HUES6 (cell line): ENCODE results near the gene APOA5.

Experiments used
- H3K27ac ChIP-seq: 2 replicates; pipeline ENCODE4 v1.7.0; 2013; ENCODE audit warnings: low read depth, mild to moderate bottlenecking, low read length, inconsistent platforms
- H3K27me3 ChIP-seq: 2 replicates; pipeline ENCODE4 v1.6.1; 2013; ENCODE audit warnings: low read length; ENCODE audit not compliant: control insufficient read depth, insufficient read depth
- H3K36me3 ChIP-seq: 2 replicates; pipeline ENCODE4 v1.6.1; 2013; ENCODE audit warnings: low read length; ENCODE audit not compliant: control insufficient read depth, insufficient read depth
- H3K4me1 ChIP-seq: 2 replicates; pipeline ENCODE4 v1.6.1; 2013; ENCODE audit warnings: low read length; ENCODE audit not compliant: control insufficient read depth, insufficient read depth
- H3K4me3 ChIP-seq: 2 replicates; pipeline ENCODE4 v1.5.1; 2013; ENCODE audit warnings: low read depth, low read length
- H3K9ac ChIP-seq: one replicate; pipeline ENCODE4 v1.6.1; 2013; ENCODE audit warnings: mild to moderate bottlenecking, low read length
- H3K9me3 ChIP-seq: 2 replicates; pipeline ENCODE4 v1.6.1; 2013; ENCODE audit warnings: low read depth, low read length; ENCODE audit not compliant: control insufficient read depth, insufficient read depth

APOA5 gene

DNA sequence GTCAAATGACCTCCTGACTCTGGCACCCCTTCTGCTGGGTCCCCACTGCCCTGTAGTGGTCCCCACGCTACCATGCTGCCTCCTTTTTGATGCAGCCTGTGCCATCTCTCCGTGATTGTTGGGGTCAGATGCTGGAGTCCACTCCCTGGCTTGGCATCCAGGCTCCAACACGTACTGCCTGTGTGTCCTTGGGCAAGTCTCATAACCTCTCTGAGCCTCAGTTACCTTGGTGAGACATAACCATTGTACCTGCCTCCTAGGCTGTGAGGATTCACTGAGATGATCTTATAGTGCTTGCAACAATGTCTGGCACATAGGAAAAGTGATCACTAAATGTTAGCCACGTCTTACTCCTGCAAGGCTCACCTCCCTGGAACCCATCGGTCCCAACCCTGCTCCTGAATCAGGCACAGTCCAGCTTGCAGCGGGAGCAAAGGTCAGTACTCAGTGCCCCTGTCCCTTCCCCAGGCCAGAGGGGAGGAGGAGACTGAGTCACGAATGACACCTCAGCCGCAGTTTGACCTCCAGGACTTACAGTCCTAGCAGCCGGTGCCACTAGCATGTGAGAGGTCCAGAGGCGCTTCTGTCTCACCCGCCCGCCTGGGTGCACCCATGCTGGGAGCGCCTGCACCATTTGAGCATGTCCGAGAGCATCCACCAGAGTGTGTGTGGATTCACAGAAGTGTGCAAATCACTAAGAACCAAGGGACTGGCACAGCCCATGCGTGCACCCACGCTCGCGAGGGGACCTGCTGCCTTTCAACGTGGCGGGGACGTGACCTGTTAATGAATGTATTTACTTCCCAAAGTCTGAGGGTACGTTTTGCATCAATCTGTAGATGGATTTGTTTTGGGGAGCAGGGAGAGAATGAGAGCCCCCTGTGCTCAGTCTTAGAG is 34.4 kb upstream of the APOA5 start:
- H3K4me1 ChIP-seq, result peaks cover 16% of the 10 kb centered on the region; the same call in 1 of the 2 replicates
- H3K27ac ChIP-seq, result no peak overlapping the region
- no peak overlapping the region for H3K4me3 ChIP-seq
- H3K9ac ChIP-seq, result no peak overlapping the region
- no peaks in the 10 kb centered on the region; the same call in 1 of the 2 replicates for H3K27me3 ChIP-seq
- no peaks in the 10 kb centered on the region for H3K9me3 ChIP-seq
- no peaks in the 10 kb centered on the region for H3K36me3 ChIP-seq

DNA sequence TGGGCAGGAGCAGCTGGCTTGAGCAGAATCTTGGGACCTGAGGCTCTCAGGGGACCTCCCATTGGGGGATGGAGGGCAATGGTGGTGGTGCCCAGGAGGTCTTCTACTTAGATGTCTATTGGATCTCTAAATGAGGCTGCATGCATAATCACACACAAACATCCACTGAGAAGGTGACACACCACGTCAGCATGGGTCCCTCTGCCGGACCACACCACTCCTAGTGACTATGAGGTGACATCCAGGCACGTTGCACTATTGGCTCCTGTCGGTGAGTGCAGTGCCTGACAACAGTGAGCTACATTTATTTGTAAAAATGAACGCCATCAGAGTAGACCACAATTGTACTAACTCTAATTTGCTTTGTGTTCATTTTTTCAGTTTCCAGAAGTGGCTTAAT is 33.8 kb upstream of the APOA5 start:
- Histone ChIP-seq H3K27me3 (no peaks in the 10 kb centered on the region; the same call in 1 of the 2 replicates), H3K27ac (no peak overlapping the region), H3K36me3 (no peaks in the 10 kb centered on the region), H3K9ac (no peak overlapping the region), H3K4me1 (peaks cover 16% of the 10 kb centered on the region; the same call in 1 of the 2 replicates), H3K9me3 (no peaks in the 10 kb centered on the region), H3K4me3 (no peak overlapping the region)

DNA sequence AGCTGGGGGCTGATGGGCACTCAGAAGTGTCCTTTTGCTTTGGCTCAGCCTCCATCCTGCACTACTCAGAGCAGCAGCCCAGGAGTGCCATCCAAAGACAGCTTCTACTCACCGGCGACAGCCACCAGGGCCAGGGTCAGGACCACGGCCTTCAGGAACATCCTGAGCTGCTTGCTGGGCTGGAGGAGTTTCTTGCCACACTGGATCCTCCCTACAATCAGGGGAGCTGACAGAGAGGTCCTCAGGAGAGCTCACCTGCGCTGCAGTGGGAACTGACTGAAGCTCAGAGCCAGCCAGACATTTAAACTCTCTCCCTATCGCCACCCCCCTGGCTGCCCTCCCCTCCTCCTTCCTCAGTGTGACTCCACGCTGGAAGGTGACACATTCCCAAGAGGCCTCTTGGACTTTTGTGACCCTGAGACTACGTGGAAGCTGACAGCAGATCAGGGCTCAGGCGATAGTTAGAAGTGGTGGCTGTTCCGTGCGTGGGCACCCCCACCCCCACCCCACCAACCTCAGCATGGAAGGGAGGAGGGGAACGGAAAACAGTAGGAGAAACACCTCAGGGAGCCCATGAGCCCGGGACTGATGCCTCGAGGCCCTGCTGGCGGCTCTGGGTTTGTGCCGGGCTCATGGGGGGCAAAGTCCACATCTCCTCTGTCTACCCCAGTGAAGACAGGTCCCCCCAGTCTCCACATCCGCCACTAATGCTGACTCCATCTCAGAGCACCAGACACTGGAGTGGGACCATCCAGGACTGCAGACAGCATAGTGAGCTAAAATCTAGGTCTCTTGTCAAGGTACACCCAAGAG is 31.6 kb upstream of the APOA5 start, which contains the start of gene APOA4:
APOA4 (minus strand) TSS at position 274 of the 813 bp plus-strand sequence; CDS start at position 161, 113 bp downstream.
- no peak within 1 kb of the TSS for H3K27ac ChIP-seq
- no peaks in the 10 kb centered on the region for H3K9me3 ChIP-seq
- peaks cover 8% of the 10 kb centered on the region; the same call in 1 of the 2 replicates for H3K4me1 ChIP-seq
- no peaks in the 10 kb centered on the region for H3K36me3 ChIP-seq
- H3K9ac ChIP-seq, result no peak within 1 kb of the TSS
- H3K4me3 ChIP-seq, result no peak within 1 kb of the TSS
- no peaks in the 10 kb centered on the region; the same call in 1 of the 2 replicates for H3K27me3 ChIP-seq

DNA sequence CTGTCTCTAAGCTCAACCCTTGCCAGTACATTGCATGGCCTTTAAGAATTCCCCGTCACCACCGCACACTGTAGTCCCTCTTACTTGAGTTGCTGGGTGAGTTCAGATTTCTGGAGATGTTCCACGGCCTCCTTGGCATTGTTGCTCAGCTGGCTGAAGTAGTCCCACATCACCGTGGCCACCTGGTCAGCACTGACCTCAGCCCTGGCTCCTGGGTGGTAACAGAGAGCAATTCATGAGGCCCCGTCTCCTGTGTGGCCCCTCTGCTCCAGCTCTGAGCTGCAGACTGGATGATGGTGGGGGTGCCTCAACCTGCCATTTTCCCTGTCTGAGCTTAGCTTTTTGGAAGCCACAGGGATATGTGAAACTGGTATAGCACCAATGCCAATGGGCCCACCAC is 30.9 kb upstream of the APOA5 start:
- Histone ChIP-seq H3K36me3 (no peaks in the 10 kb centered on the region), H3K9me3 (no peaks in the 10 kb centered on the region), H3K27me3 (no peaks in the 10 kb centered on the region; the same call in 1 of the 2 replicates)

DNA sequence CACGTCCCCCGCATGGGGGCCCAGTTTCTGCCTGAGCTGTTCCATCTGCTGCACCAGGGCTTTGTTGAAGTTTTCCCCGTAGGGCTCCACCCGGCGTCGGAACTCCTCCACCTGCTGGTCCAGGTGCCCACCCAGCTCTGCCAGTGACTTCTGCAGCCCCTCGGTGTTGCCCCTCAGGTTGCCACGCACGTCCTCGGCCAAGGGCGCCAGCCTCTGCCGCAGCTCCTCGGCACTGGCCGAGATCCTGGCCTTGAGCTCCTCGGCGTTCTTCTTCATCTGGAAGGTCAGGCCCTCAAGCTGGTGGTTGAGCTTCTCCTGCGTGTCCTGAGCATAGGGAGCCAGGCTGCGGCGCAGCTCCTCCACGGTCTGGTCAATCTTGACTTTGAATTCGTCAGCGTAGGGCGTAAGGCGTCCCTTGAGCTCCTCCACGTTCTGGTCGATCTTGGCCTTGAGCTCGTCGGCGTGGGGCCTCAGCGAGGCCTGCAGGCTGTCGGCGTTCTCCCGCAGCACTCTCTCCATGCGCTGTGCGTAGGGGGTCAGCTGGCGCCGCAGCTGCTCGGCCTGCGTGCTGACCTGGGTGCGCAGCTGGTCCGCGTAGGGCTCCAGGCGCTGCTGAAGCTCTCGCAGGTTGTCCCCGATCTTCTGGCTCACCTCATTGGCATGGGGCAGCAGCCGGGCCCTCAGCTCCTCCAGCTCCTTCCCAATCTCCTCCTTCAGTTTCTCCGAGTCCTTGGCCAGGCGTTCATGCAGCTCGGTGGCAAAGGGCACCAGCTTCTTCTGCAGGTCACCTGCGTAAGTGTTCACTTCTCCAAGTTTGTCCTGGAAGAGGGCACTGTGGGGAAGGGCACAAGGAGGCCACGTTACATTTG is 29.6 kb upstream of the APOA5 start:
- no peak overlapping the region for H3K4me3 ChIP-seq
- H3K27me3 ChIP-seq, result no peaks in the 10 kb centered on the region; the same call in 1 of the 2 replicates

More for the DNA sequence above, 30.9 kb upstream of the APOA5 start:
- no peak overlapping the region for H3K27ac ChIP-seq
- H3K4me3 ChIP-seq, result no peak overlapping the region
- peaks cover 6% of the 10 kb centered on the region; the same call in 1 of the 2 replicates for H3K4me1 ChIP-seq
- no peak overlapping the region for H3K9ac ChIP-seq

DNA sequence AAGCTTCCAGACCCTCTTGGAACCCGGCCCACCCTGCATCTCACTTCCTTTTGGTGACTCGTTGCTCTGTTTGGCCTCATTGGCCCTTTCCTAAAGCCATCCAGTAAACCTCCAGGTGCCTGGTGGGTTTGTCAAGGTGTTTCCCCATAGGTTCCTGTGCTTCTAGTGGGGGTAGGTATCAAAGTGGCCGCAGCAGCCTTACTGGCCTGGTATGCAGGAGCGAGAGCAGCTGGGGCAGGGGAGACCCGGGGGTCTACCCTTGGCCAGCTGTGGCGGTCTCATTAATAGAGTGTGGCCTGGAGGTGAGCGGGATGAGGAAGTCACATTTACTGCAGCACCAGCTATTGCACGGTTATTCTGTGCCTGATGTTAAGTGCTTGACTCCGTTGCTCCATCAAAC is 27.4 kb upstream of the APOA5 start:
- Histone ChIP-seq H3K9ac (no peak overlapping the region), H3K4me1 (no peaks in the 10 kb centered on the region; the same call in 1 of the 2 replicates), H3K27me3 (no peaks in the 10 kb centered on the region; the same call in 1 of the 2 replicates), H3K4me3 (no peak overlapping the region), H3K27ac (no peak overlapping the region), H3K9me3 (no peaks in the 10 kb centered on the region), H3K36me3 (no peaks in the 10 kb centered on the region)

More for the DNA sequence above, 29.6 kb upstream of the APOA5 start:
- H3K4me1 ChIP-seq, result no peaks in the 10 kb centered on the region; the same call in 1 of the 2 replicates
- H3K9ac ChIP-seq, result no peak overlapping the region
- no peaks in the 10 kb centered on the region for H3K36me3 ChIP-seq
- H3K27ac ChIP-seq, result no peak overlapping the region
- H3K9me3 ChIP-seq, result no peaks in the 10 kb centered on the region

DNA sequence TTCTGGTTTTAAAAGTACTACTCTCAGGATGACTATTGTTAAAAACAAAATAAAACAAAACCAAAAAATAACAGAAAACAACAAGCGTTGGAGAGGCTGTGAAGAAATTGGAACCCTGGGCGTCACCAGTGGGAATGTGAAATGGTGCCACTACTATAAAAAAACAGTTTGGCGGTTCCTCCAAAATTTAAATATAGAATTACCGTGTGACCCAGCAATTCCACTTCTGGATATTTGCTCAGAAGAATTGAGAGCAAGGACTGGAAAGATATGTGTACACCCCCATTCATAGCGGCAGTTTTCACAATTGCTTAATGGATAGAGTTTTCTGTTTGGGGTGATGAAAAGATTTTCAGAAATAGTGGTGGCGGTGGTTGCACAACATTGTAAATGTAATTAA is 22.8 kb upstream of the APOA5 start:
- no peak overlapping the region for H3K27ac ChIP-seq
- no peak overlapping the region for H3K4me3 ChIP-seq
- H3K36me3 ChIP-seq, result no peaks in the 10 kb centered on the region
- H3K9me3 ChIP-seq, result no peaks in the 10 kb centered on the region
- H3K9ac ChIP-seq, result no peak overlapping the region
- no peaks in the 10 kb centered on the region for H3K27me3 ChIP-seq
- no peaks in the 10 kb centered on the region for H3K4me1 ChIP-seq

DNA sequence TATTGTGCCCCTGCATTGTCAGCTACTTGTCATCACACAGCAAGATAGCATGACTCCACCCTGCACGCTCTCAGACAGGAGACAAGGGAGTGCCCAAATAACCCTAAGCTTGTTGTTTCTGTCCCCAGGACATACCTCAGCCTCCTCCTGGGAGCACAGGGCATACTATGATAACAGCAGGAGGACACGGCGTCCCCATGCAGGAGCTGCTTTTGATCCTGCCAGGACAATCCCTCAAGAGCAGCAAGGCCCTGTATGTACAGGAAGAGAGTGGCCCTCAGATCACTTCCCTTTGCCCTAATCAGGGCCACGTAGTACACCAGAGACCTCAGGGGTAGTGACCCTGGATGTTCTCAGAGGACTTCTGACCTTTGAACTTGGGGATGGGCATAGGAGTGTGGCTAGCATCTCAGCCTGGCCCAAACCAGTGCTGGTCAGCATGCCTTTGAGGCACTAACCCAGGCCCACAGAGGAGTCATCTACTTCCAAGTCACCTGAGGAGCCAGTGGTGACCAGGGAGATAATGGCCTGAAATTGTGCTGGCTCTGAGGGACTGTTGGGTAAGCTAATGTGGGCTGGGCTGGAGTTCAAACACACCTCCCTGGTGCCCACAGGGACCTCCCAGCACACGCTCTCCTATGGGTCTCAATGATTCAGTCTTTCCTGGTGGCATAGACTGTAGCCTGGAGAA is 22.2 kb upstream of the APOA5 start:
- no peaks in the 10 kb centered on the region for H3K4me1 ChIP-seq
- no peaks in the 10 kb centered on the region for H3K9me3 ChIP-seq
- H3K9ac ChIP-seq, result no peak overlapping the region
- no peaks in the 10 kb centered on the region for H3K27me3 ChIP-seq
- H3K36me3 ChIP-seq, result no peaks in the 10 kb centered on the region
- no peak overlapping the region for H3K27ac ChIP-seq
- no peak overlapping the region for H3K4me3 ChIP-seq

DNA sequence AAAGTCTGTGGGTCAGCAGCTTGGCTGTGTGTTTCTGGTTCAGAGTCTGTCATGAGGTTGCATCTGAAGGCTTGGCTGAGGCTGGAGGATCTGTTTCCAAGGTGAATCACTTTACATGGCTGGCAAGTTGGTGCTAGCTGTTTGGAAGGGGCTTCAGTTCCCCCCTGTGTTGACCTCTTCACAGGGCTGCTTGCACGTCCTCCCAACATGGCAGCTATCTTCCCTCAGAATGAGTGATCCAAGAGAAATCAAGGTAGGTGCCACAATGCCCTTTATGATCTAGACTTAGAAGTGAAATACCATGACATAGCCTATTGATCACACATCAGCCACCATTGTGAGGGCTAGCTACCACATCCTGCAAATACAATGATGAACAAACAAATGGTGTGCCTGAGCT is 21.5 kb upstream of the APOA5 start:
- Histone ChIP-seq H3K4me3 (no peak overlapping the region), H3K9me3 (no peaks in the 10 kb centered on the region), H3K36me3 (no peaks in the 10 kb centered on the region), H3K4me1 (no peaks in the 10 kb centered on the region), H3K27me3 (no peaks in the 10 kb centered on the region), H3K27ac (no peak overlapping the region), H3K9ac (no peak overlapping the region)

DNA sequence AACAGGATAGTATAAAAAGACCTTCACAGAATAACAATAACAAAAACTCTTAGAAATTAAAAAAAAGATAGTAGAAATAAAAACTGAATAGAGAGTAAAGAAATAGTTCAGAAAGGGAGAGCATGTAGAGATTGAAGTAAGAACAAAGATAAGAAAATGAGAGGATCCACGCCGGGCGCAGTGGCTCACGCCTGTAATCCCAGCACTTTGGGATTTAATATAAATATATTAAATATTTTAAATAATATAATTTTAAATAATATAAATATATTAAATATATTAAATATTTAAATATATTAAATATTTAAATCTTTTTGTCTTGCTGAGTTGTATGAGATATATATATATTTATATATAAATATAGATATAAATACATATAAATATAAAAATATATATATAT is 20.4 kb upstream of the APOA5 start:
- no peaks in the 10 kb centered on the region for H3K36me3 ChIP-seq
- H3K27ac ChIP-seq, result no peak overlapping the region
- H3K27me3 ChIP-seq, result no peaks in the 10 kb centered on the region
- no peaks in the 10 kb centered on the region for H3K9me3 ChIP-seq
- H3K9ac ChIP-seq, result no peak overlapping the region
- H3K4me3 ChIP-seq, result no peak overlapping the region
- H3K4me1 ChIP-seq, result no peaks in the 10 kb centered on the region
